GM10266 (cell line): ENCODE results near the gene LIMCH1.

ENCODE experiments used
- DNase-seq: peaks from one replicate; pipeline ENCODE4 v3.0.0; 2012; ENCODE audit errors: extremely low spot score
- TF ChIP-seq, protein P1 (sequence below): IDR thresholded peaks from 2 replicates; pipeline ENCODE4 v1.5.1; 2012; ENCODE audit warnings: mild to moderate bottlenecking, low read depth; ENCODE audit not compliant: control insufficient read depth, insufficient read depth; ENCODE audit errors: missing control alignments

LIMCH1 gene

DNA sequence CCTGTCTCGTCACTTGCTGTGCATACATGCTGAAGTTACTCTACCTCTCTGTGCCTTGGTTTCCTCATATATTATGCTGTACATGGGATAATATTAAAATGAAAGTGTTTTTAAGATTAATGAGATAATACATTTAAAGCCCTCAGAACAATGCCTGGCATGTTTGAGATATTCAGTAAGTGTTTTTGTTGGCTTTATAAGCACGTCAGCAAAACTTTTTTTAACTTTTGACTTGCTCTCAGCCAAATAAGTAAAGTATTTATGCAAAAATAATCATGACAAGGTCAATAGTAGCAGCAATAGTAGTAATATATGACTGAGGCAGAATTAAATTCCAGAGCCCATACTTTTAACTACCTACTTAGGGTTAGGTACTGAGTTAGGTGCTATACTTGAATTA, 29.2 kb downstream of the LIMCH1 start:
- no peak for DNase-seq
- TF ChIP-seq, protein P1, sequence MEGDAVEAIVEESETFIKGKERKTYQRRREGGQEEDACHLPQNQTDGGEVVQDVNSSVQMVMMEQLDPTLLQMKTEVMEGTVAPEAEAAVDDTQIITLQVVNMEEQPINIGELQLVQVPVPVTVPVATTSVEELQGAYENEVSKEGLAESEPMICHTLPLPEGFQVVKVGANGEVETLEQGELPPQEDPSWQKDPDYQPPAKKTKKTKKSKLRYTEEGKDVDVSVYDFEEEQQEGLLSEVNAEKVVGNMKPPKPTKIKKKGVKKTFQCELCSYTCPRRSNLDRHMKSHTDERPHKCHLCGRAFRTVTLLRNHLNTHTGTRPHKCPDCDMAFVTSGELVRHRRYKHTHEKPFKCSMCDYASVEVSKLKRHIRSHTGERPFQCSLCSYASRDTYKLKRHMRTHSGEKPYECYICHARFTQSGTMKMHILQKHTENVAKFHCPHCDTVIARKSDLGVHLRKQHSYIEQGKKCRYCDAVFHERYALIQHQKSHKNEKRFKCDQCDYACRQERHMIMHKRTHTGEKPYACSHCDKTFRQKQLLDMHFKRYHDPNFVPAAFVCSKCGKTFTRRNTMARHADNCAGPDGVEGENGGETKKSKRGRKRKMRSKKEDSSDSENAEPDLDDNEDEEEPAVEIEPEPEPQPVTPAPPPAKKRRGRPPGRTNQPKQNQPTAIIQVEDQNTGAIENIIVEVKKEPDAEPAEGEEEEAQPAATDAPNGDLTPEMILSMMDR, result no peak

DNA sequence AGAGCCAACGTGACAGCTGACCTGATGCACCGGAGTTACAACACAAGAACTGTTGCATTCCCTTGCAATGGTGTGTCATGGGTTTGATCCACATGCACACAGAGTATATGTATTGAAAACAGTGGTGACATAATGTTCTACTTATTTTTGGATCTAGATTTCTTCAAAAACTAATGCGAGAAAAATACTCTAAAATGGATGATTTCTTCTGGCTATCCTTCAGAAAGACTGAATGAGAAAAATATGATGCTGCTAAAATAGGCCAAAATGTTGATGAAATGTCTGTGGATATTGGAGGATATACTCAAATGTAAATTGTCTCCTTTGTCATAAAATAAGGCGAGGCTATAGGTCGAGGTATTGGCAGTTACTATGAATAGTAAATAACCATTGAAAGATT, 30.4 kb downstream of the LIMCH1 start:
- TF ChIP-seq, protein P1, result no peak
- no peak for DNase-seq

DNA sequence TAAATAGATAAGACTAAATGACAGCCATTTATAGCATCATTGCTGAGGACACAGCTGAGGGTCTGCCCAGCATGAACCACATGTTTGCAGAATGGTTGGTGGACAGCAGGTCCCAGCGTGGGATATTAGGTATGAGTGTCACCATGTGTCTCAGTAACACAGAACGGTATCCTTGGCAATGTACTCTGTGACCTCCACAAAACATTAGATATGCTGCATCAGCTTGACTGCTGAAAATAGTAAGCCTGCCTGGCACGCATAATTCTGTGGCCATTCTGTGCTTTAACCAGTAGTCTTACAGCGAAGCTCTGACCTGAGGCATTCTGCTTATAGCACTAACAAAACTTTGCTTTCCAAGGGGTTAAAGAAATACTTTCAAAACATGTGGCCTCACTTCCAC, 32.0 kb downstream of the LIMCH1 start:
- DNase-seq, result no peak
- TF ChIP-seq, protein P1, result no peak

DNA sequence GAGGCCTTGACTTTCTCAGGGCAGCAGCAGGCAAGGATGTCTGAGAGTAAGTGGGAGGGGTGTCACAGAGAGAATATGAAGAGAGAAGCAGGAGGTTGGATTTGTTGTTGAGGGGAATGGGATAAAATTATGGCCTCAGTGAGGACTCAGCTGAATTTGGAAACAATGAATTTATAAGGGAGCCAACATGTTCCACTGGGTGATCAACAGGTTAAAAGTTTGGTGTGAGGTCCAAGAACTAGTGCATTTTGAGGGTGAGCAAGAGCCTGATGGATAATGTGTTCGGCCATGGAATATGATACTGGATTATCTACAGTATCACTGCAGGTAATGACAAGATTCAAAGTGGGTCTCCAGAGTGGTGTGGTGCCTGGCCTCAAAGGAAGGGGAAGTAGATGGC, 33.5 kb downstream of the LIMCH1 start:
- TF ChIP-seq, protein P1, result no peak
- DNase-seq, result no peak

DNA sequence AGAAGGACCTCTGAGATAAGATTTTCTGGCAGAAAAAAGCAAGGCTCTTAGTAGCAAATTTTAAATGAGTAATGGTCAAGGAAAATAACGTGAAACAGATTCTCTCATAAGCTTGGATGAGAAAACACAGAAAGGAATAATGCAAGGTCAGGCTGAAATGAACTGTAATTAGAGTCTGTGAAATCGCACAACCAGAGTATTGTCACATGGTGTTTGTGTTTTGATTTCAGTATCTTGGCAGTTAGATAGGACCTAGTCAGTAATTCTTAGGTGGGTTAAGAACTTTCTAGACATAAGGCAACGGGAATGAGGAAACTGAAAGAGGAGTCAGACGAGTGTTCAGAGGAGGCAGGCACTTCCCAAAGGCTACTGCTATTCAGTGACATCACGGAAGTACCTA, 34.6 kb downstream of the LIMCH1 start:
- TF ChIP-seq, protein P1, result no peak

DNA sequence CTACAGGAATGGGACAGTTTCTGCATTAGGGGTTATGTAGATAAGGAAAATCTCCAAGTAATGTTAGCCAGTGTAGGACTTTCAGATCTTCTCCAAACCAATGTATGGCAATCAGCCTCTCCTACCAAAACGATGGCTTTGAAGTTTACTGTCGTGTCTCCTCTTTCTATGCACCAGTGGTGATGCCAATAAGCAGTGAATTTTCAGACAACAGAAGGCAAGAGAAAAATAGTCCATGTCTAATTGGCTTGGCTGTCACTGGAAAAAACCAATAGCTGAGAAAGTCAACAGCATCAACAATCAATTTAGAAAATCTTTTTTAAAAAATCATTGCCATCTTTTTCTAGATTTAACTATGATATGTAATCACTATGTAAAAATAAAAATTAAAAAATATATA, 35.0 kb downstream of the LIMCH1 start:
- DNase-seq, result no peak
- TF ChIP-seq, protein P1, result no peak

More for the DNA sequence above, 34.6 kb downstream of the LIMCH1 start:
- DNase-seq, result no peak

DNA sequence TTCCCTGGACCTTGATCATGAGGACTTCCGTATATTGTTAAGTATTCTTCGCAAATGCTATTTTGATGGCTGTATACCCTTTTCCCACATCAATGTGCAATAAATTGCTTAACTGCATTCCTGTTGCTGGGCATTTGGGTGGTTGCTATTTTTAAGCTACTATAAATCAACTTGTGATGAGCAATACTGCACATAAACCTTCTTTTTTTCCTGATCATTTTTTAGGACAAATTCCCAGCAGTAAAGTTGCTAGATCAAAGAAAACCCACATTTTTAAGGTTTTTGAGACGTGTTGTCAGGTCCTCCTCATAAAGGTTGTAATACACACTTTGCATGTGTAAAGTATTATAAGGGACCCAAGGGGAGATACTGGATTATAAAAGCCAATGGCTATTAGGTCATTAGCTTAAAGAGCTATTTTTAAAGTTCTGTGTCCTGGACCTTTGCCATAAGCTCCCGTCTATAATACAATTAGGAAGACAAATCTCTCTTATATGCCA, 35.6 kb downstream of the LIMCH1 start:
- TF ChIP-seq, protein P1, result no peak
- DNase-seq, result no peak
